Breast epithelium (tissue), 3 donors: ENCODE measurements around the gene CAMK2A.

ENCODE experiments used
- CTCF ChIP-seq, 3 donors: fragments of 450-650 bp; IDR thresholded peaks; one replicate each; pipeline ENCODE4 v1.5.1; 2016 to 2017; ENCODE audit warnings: antibody characterized with exemption in 3 of 3, mild to moderate bottlenecking in 3 of 3, moderate library complexity in 3 of 3
- POLR2A ChIP-seq: fragments of 450-650 bp; IDR thresholded peaks from one replicate; pipeline ENCODE4 v1.6.1; 2016; ENCODE audit warnings: antibody characterized with exemption, mild to moderate bottlenecking, moderate library complexity

GRCh38 chr5:150253416-150254208, 36.0 kb downstream of the CAMK2A start:
- TF ChIP-seq CTCF (IDR thresholded peaks at IDR 0.05) (no peak), POLR2A (no peak)
